ENCODE data around the gene TMEM229B. TPM values are rescaled to one million over a fixed set of nuclear protein-coding genes. Genes with fewer than 3 reads are reported as not detected.

The TMEM229B gene
- total RNA-seq, 2 donors from 2014 or later, result 2.1 to 4.1 TPM

- no peak overlapping the region for H3K27ac ChIP-seq
- no peaks in the 10 kb centered on the region for H3K4me1 ChIP-seq (ENCODE audit: control insufficient read depth in 1 of 2, low read depth in 2 of 2)
- TF ChIP-seq CTCF (IDR thresholded peaks at IDR 0.05), result no peak
These were observed 64.0 kb downstream of the TMEM229B start for GRCh38 chr14:67424539-67424938.

GRCh38 chr14:67423424-67423823, 65.1 kb downstream of the TMEM229B start:
- DNase-seq (ENCODE audit: low spot score) (no peak), ATAC-seq (ENCODE audit: insufficient number of reproducible peaks, low FRiP score, low read depth) (no peak)
- Histone ChIP-seq H3K27me3 (replicated peaks; ENCODE audit: insufficient read depth) (no peaks in the 10 kb centered on the region), H3K9me3 (no peaks in the 10 kb centered on the region), H3K36me3 (no peaks in the 10 kb centered on the region), H3K4me3 (no peak overlapping the region), H3K27ac (no peak overlapping the region), H3K4me1 (ENCODE audit: control insufficient read depth in 1 of 2, low read depth in 2 of 2) (no peaks in the 10 kb centered on the region)
- TF ChIP-seq CTCF (IDR thresholded peaks at IDR 0.05), result no peak

More at GRCh38 chr14:67424539-67424938, 64.0 kb downstream of the TMEM229B start:
- no peaks in the 10 kb centered on the region for H3K9me3 ChIP-seq
- H3K27me3 ChIP-seq (replicated peaks; ENCODE audit: insufficient read depth), result no peaks in the 10 kb centered on the region
- H3K4me3 ChIP-seq, result no peak overlapping the region
- DNase-seq (ENCODE audit: low spot score) (no peak), ATAC-seq (ENCODE audit: insufficient number of reproducible peaks, low FRiP score, low read depth) (no peak)
- H3K36me3 ChIP-seq, result no peaks in the 10 kb centered on the region

GRCh38 chr14:67421356-67422224, 66.9 kb downstream of the TMEM229B start:
- Histone ChIP-seq H3K27ac (no peak overlapping the region), H3K4me1 (ENCODE audit: control insufficient read depth in 1 of 2, low read depth in 2 of 2) (no peaks in the 10 kb centered on the region), H3K9me3 (no peaks in the 10 kb centered on the region), H3K4me3 (no peak overlapping the region), H3K36me3 (no peaks in the 10 kb centered on the region), H3K27me3 (replicated peaks; ENCODE audit: insufficient read depth) (no peaks in the 10 kb centered on the region)
- TF ChIP-seq CTCF (IDR thresholded peaks at IDR 0.05), result no peak
- no peak for ATAC-seq (ENCODE audit: insufficient number of reproducible peaks, low FRiP score, low read depth)
- DNase-seq (ENCODE audit: low spot score), result no peak

Other genes with a start within 250 kb of the TMEM229B start
- 10 to 100 TPM; 16.9 to 20.1 TPM for gene PALS1, start 247.3 kb downstream of the TMEM229B start, total RNA-seq
- 10 to 100 TPM; 30.3 to 50.1 TPM for gene ATP6V1D, start 128.9 kb downstream of the TMEM229B start, total RNA-seq
- gene EIF2S1, start 128.4 kb downstream of the TMEM229B start, total RNA-seq, result 100 to 1,000 TPM in 1 of 2 donors, 10 to 100 TPM in 1; 74.9 to 126 TPM
- 1 to 10 TPM; 2.0 to 5.9 TPM for gene PLEK2, start 76.6 kb downstream of the TMEM229B start, total RNA-seq
- gene PLEKHH1, start 44.6 kb upstream of the TMEM229B start, total RNA-seq, result 1 to 10 TPM; 1.4 to 3.8 TPM
- 10 to 100 TPM; 32.7 to 34.5 TPM for gene PIGH, start 111.5 kb upstream of the TMEM229B start, total RNA-seq
- 10 to 100 TPM in 1 of 2 donors, 1 to 10 TPM in 1; 2.8 to 12.5 TPM for gene ARG2, start 131.2 kb upstream of the TMEM229B start, total RNA-seq
- gene VTI1B, start 185.9 kb upstream of the TMEM229B start, total RNA-seq, result 10 to 100 TPM; 47.9 to 58.3 TPM
- gene RDH11, start 207.0 kb upstream of the TMEM229B start, total RNA-seq, result 10 to 100 TPM; 43.2 to 51.6 TPM
- not detected for gene RDH12, start 213.2 kb upstream of the TMEM229B start, total RNA-seq